HEK293T (cell line): ENCODE data around the gene TPO.

Source experiments
- FOXK2 ChIP-seq: fragments of 450-650 bp; IDR thresholded peaks from 2 replicates; pipeline ENCODE4 v1.6.1; 2016; ENCODE audit warnings: mild to moderate bottlenecking
- SUZ12 ChIP-seq: fragments of 450-650 bp; IDR thresholded peaks from 2 replicates; pipeline ENCODE4 v1.6.1; 2016; ENCODE audit warnings: mild to moderate bottlenecking
- TARDBP ChIP-seq: fragments of 450-650 bp; IDR thresholded peaks from 2 replicates; pipeline ENCODE4 v1.6.1; 2016

GRCh38 chr2:1511455-1511854 lies 98.2 kb downstream of the TPO start:
- TF ChIP-seq SUZ12 (no peak), TARDBP (no peak), FOXK2 (no peak)
